ENCODE data around the gene DBH.

The DBH gene

GRCh38 chr9:133633681-133634080 is 2.5 kb upstream of the DBH start:
- DNase-seq: no peak
- Histone ChIP-seq H3K4me1 (ENCODE audit: low read length) (no peaks in the 10 kb centered on the region), H4K20me1 (ENCODE audit: insufficient read depth, low read length) (no peaks in the 10 kb centered on the region), H3K27ac (ENCODE audit: low read length) (no peak overlapping the region), H3K79me2 (ENCODE audit: low read length) (no peaks in the 10 kb centered on the region), H3K27me3 (replicated peaks; ENCODE audit: insufficient read depth, low read length) (peaks cover 85% of the 10 kb centered on the region), H3K9me3 (replicated peaks; ENCODE audit: insufficient read depth, low read length) (no peaks in the 10 kb centered on the region), H3F3A (ENCODE audit: insufficient read depth, low read length) (no peaks in the 10 kb centered on the region), H2AFZ (ENCODE audit: low read length) (no peak overlapping the region), H3K9ac (ENCODE audit: low read length) (no peak overlapping the region), H3K4me3 (ENCODE audit: low read length) (no peak overlapping the region), H3K36me3 (replicated peaks; ENCODE audit: insufficient read depth, low read length) (no peaks in the 10 kb centered on the region), H3K4me2 (ENCODE audit: low read depth, low read length) (no peak overlapping the region), H3K9me2 (replicated peaks; ENCODE audit: insufficient read depth, low read length) (no peaks in the 10 kb centered on the region)
- TF ChIP-seq CTCF (IDR thresholded peaks at IDR 0.05; ENCODE audit: low read length): no peak
- TF ChIP-seq EZH2phosphoT487 (IDR thresholded peaks at IDR 0.05; ENCODE audit: low read length): no peak
- no peak for TF ChIP-seq EZH2 (optimal IDR thresholded peaks at IDR 0.05; ENCODE audit: low read depth, low read length)

DNA sequence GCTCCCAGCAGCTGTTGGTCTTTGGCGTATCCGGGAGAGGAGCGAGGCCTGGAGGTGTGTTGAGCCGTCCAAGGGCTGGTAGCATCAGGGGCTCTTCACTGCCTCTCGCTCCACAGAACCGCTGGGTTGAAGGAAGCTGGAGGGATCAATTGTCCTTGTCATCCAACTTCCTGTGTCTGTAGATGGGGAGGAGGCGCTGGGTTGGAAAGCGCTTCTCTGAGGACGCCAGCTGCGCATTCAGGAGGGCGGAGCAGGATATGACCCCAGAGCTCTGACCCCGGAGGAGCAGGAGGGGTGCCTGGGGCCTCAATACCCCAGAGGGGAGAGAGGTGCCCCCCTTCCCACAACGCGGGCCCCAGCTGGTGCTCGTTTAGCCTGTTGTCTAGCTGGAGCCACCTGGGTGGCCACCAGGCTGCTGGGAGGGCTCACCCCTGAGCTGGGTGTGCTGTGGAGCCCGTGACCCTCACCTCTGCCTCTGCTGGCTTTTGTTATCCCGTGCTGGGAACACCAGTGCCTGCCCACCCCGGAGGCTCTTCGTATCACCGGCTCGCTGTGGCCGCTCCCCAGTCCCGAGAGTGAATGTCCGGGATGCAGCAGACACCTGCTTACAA is 2.0 kb upstream of the DBH start:
- Histone ChIP-seq H3K4me1 (ENCODE audit: low read length) (no peaks in the 10 kb centered on the region), H4K20me1 (ENCODE audit: insufficient read depth, low read length) (no peaks in the 10 kb centered on the region), H3K27ac (ENCODE audit: low read length) (no peak overlapping the region), H3K9ac (ENCODE audit: low read length) (no peak overlapping the region), H3K9me2 (replicated peaks; ENCODE audit: insufficient read depth, low read length) (no peaks in the 10 kb centered on the region), H3K4me3 (ENCODE audit: low read length) (no peak overlapping the region), H3K9me3 (replicated peaks; ENCODE audit: insufficient read depth, low read length) (no peaks in the 10 kb centered on the region), H3F3A (ENCODE audit: insufficient read depth, low read length) (no peaks in the 10 kb centered on the region), H3K79me2 (ENCODE audit: low read length) (no peaks in the 10 kb centered on the region), H2AFZ (ENCODE audit: low read length) (no peak overlapping the region), H3K36me3 (replicated peaks; ENCODE audit: insufficient read depth, low read length) (no peaks in the 10 kb centered on the region), H3K27me3 (replicated peaks; ENCODE audit: insufficient read depth, low read length) (peaks cover 84% of the 10 kb centered on the region), H3K4me2 (ENCODE audit: low read depth, low read length) (no peak overlapping the region)
- TF ChIP-seq EZH2 (optimal IDR thresholded peaks at IDR 0.05; ENCODE audit: low read depth, low read length) (no peak), CTCF (IDR thresholded peaks at IDR 0.05; ENCODE audit: low read length) (no peak), EZH2phosphoT487 (IDR thresholded peaks at IDR 0.05; ENCODE audit: low read length) (no peak)
- DNase-seq: no peak

DNA sequence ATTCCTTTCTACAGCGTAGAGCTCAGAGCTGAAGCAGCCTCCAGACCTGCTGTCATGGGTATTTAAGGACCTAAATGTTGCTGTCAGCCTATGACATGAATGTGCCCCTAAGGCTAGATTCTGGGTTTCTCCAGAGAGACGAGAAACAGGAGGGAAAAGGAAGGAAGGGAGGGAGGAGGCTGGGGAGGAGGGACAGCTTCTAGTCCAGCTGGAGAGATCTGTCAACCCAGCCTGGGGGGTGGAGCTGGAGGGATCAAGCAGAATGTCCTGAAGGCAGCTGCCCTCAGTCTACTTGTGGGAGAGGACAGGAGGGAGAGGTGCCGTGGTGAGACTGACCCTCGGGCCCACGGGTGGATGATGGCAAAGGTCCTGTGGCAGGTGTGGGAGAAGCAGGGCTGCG is 1.1 kb upstream of the DBH start:
- Histone ChIP-seq H3K4me1 (ENCODE audit: low read length) (no peaks in the 10 kb centered on the region), H3K27ac (ENCODE audit: low read length) (no peak overlapping the region), H3K9ac (ENCODE audit: low read length) (no peak overlapping the region), H3K27me3 (replicated peaks; ENCODE audit: insufficient read depth, low read length) (peaks cover 85% of the 10 kb centered on the region), H3K79me2 (ENCODE audit: low read length) (no peaks in the 10 kb centered on the region), H3K9me3 (replicated peaks; ENCODE audit: insufficient read depth, low read length) (no peaks in the 10 kb centered on the region), H4K20me1 (ENCODE audit: insufficient read depth, low read length) (no peaks in the 10 kb centered on the region), H3F3A (ENCODE audit: insufficient read depth, low read length) (no peaks in the 10 kb centered on the region), H3K4me2 (ENCODE audit: low read depth, low read length) (no peak overlapping the region), H3K36me3 (replicated peaks; ENCODE audit: insufficient read depth, low read length) (no peaks in the 10 kb centered on the region), H3K4me3 (ENCODE audit: low read length) (no peak overlapping the region), H2AFZ (ENCODE audit: low read length) (no peak overlapping the region), H3K9me2 (replicated peaks; ENCODE audit: insufficient read depth, low read length) (no peaks in the 10 kb centered on the region)
- no peak for DNase-seq
- TF ChIP-seq EZH2 (optimal IDR thresholded peaks at IDR 0.05; ENCODE audit: low read depth, low read length) (no peak), CTCF (IDR thresholded peaks at IDR 0.05; ENCODE audit: low read length) (no peak), EZH2phosphoT487 (IDR thresholded peaks at IDR 0.05; ENCODE audit: low read length) (no peak)
